GM12891 (cell line): ENCODE measurements around the gene ESPNL.

Experiments used
- PAX5 ChIP-seq: IDR thresholded peaks from 2 replicates; pipeline ENCODE4 v1.6.1; 2011; ENCODE audit warnings: low read length, moderate library complexity, mild to moderate bottlenecking; ENCODE audit not compliant: insufficient read depth, severe bottlenecking
- POLR2A ChIP-seq: IDR thresholded peaks from 2 replicates; pipeline ENCODE4 v1.6.1; 2011; ENCODE audit warnings: low read depth, low read length, control low read depth
- POLR2AphosphoS5 ChIP-seq: IDR thresholded peaks from 2 replicates; pipeline ENCODE4 v1.6.1; 2011; ENCODE audit warnings: low read depth, low read length, control low read depth
- POU2F2 ChIP-seq: IDR thresholded peaks from 2 replicates; pipeline ENCODE4 v1.6.1; 2011; ENCODE audit warnings: low read depth, mild to moderate bottlenecking, control low read depth, low read length, moderate library complexity
- SPI1 ChIP-seq: IDR thresholded peaks from 2 replicates; pipeline ENCODE4 v1.6.1; 2011; ENCODE audit warnings: low read depth, low read length, control low read depth
- TAF1 ChIP-seq: IDR thresholded peaks from 2 replicates; pipeline ENCODE4 v1.6.1; 2011; ENCODE audit warnings: low read depth, low read length, control low read depth

- TF ChIP-seq POLR2A: no peak
- TF ChIP-seq TAF1: no peak
- no peak for TF ChIP-seq POLR2AphosphoS5
- no peak for TF ChIP-seq POU2F2
- no peak for TF ChIP-seq SPI1
- TF ChIP-seq PAX5: no peak
These were observed 42.5 kb downstream of the ESPNL start for GRCh38 chr2:238142382-238143205.
